NB4 (cell line): ENCODE data around the gene PRDM15.

Experiments
- DNase-seq: peaks from one replicate; pipeline ENCODE4 v3.0.0; 2010; ENCODE audit warnings: low read depth
- H3K4me3 ChIP-seq: one replicate; pipeline ENCODE4 v1.5.1; 2011; ENCODE audit warnings: mild to moderate bottlenecking, low read depth, low read length, moderate library complexity
- CTCF ChIP-seq: IDR thresholded peaks from one replicate; pipeline ENCODE4 v1.5.1; 2012; ENCODE audit warnings: low read depth, low read length
- MAX ChIP-seq: IDR thresholded peaks from 2 replicates; pipeline ENCODE4 v1.6.1; 2011; ENCODE audit warnings: low read depth, low read length
- MYC ChIP-seq: IDR thresholded peaks from 2 replicates; pipeline ENCODE4 v1.6.1; 2011; ENCODE audit warnings: low read depth, low read length
- POLR2A ChIP-seq: IDR thresholded peaks from 2 replicates; pipeline ENCODE4 v1.6.1; 2011; ENCODE audit warnings: mild to moderate bottlenecking; ENCODE audit not compliant: insufficient read length; ENCODE audit errors: extremely low read depth

Gene PRDM15

GRCh38 chr21:41803316-41803715 lies 75.8 kb downstream of the PRDM15 start:
- DNase-seq = no peak
- no peak for TF ChIP-seq MAX
- no peak for TF ChIP-seq MYC
- H3K4me3 ChIP-seq = no peak overlapping the region

DNA sequence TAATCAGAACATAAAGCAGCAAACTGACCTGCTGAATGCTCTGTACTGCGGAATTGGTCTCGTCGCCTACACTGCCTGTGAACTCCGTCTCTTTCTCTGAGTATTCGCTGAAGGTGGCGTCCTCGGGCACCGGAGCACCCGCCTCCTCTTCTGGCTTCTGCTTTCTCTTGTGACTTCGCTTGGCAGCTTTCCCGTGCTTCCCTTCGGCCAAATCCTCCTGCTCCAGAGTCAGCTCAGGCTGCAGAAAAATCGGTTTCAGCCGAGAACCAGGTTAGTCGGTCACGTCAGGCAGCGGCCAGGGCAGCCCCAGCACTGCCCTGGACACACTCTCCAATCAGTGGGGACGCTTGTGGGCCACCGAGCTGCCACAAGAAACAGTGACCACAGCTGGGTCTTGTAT lies 76.5 kb downstream of the PRDM15 start:
- no peak for DNase-seq
- no peak for TF ChIP-seq CTCF
- TF ChIP-seq POLR2A = no peak
- no peak for TF ChIP-seq MAX
- TF ChIP-seq MYC = no peak
- H3K4me3 ChIP-seq = no peak overlapping the region

GRCh38 chr21:41802198-41802584 lies 77.0 kb downstream of the PRDM15 start:
- no peak for DNase-seq
- H3K4me3 ChIP-seq = no peak overlapping the region
- TF ChIP-seq CTCF (no peak), MYC (no peak), MAX (no peak), POLR2A (no peak)

DNA sequence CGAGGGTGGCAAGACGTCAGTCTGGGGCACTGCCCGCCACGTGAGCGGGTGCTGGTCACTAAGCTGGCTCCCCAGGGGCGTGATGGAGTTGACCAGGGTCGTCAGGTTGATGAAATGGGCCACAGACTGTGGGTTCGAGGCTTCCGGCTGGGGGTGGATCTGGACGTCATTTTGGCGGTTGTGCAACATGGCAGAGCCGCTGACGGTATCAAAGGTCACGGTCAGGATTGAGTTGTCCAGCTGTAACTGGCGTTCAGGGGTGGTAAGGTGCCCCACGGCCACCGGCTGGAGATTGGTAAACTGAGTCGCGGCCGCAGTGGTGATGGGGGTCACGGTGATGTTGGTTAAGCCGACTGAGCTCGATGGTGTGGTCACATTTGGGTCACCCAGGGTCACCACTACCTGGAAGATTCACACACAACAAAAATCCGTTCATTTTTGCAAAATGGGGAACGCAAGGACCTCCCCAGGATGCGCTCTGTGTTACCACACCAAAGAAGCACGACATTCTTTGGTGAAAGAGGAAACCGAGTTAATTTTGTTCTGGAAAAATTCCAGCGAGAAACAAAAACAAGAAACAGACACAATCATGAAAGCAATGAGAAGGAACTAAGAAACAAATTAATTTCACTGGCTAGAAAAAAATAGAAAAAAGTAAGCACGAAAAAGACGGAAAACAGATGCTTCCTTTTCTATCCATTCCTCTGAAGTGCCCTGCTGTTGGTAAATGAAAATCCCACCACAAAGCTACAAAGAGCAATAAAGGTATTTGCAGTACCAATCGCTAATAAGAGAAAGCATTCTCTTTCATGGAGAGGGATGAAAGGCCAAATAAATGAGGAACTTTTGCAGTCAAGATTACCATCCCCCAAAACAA lies 77.6 kb downstream of the PRDM15 start:
- TF ChIP-seq CTCF = no peak
- TF ChIP-seq MAX = no peak
- no peak for TF ChIP-seq POLR2A
- no peak for TF ChIP-seq MYC
- no peak for DNase-seq
- H3K4me3 ChIP-seq = no peak overlapping the region

GRCh38 chr21:41800425-41801320 lies 78.5 kb downstream of the PRDM15 start:
- DNase-seq = no peak
- no peak for TF ChIP-seq MAX
- TF ChIP-seq MYC = no peak
- TF ChIP-seq CTCF = no peak
- TF ChIP-seq POLR2A = no peak
- no peak overlapping the region for H3K4me3 ChIP-seq

GRCh38 chr21:41799763-41800162 lies 79.4 kb downstream of the PRDM15 start:
- no peak for TF ChIP-seq MAX
- no peak for TF ChIP-seq MYC
- TF ChIP-seq POLR2A = no peak
- no peak for TF ChIP-seq CTCF
- no peak for DNase-seq
- no peak overlapping the region for H3K4me3 ChIP-seq
